NCI-H226 (cell line): ENCODE data around the gene ZNF33A.
"Not testable (repeated sequence)": the region's sequence is repeated elsewhere in the genome, so short reads cannot be mapped to it uniquely, and the experiment has no call there.

Experiments used
- DNase-seq: peaks from one replicate; pipeline ENCODE4 v3.0.0-alpha.2; 2015

Gene ZNF33A

DNA sequence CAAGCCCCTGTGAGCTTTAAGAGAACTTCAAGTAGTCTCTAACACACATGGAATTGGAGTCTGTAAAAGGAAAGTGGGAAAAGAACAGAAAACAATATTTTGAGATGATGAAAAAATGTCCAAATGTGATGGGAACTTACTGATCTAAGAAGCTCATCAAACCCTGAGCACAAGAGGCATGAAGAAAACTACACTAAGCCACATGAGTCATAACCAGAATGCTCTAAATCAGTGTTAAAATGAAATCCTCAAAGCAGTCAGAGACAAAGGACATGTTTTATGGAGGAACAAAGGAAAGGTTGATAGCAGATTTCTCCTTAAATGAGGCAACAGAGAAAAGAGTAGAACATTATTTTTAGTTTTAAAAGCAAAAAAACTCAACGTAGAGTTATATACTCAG, 37.2 kb downstream of the ZNF33A start:
- DNase-seq = no peak

DNA sequence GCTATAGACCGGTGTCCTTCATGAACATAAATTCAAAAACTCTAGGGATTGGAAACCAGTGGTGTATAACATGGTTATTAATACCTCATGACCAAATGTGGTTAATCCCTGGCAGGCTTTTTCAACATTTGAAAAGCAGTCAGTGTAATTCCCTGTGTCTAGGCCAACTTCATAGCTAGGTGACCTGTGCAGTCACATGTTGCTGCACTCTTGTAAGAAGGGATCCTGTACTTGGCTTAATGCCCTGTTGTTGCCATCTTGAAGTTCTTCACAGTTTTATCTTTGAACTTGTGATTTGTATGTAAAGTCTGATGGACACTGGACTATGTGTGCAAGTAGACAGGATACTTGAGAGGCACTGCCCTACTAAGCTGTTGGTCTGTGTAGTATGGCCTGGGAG, 39.7 kb downstream of the ZNF33A start:
- DNase-seq = no peak

DNA sequence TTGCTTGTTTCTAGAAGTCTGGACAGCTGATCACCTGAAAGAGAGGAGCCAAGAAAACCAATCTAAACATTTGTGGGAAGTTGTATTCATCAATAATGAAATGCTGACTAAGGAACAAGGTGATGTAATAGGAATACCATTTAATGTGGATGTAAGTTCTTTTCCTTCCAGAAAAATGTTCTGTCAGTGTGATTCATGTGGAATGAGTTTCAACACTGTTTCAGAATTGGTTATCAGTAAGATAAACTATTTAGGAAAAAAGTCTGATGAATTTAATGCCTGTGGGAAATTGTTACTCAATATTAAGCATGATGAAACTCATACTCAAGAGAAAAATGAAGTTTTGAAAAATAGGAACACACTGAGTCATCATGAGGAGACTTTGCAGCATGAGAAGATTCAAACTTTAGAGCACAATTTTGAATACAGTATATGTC, 43.9 kb downstream of the ZNF33A start:
- DNase-seq = peak; percentile 88

DNA sequence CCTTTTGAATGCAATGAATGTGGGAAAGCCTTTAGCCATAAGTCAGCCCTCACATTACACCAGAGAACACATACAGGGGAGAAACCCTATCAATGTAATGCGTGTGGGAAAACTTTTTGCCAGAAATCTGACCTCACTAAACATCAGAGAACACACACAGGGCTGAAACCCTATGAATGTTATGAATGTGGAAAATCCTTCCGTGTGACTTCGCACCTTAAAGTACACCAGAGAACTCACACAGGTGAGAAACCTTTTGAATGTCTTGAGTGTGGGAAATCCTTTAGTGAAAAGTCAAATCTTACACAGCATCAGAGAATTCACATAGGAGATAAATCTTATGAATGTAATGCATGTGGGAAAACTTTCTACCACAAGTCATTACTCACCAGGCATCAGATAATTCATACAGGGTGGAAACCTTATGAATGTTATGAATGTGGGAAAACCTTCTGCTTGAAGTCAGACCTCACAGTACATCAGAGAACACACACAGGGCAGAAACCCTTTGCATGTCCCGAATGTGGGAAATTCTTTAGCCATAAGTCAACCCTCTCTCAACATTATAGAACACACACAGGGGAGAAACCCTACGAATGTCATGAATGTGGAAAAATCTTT, 44.9 kb downstream of the ZNF33A start:
- not testable (repeated sequence) for DNase-seq

DNA sequence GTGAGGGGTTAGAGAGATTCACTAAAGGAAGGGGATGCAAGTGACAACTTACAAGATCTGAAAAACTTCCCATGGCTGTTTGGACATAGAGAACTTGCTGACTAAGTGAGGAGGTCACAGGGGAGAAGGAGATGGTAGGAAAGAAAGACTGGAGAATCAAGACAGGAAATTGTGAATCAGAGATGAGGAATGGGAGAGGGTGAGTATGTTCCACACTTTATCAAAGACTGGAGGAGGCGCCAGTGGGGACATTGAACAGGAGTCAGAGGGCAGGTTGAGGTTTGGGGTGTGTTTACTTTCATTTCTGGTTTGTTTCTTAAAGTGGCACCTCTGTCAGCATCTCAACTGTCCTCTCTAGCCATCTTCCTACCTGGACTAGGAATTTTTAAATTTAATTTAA, 59.2 kb downstream of the ZNF33A start:
- peak; percentile 67 for DNase-seq

DNA sequence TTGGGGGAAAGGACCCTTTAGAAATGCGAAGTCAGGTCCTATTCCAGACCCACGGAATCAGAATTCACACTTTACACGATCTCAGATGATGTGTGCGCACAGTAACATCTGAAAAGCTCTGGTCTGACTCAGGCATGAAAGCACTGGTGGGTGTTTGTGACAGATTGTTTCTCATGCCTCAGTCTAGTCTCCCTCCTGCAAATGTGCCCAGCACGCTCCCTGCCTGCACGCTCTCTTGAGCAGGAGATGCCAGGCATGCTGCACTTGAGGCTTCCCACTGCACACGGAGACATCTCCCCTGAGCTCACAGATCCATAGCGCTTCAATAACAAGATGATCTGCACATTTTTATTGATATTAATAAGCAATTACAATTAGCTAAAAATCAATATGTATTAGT, 60.0 kb downstream of the ZNF33A start:
- no peak for DNase-seq

DNA sequence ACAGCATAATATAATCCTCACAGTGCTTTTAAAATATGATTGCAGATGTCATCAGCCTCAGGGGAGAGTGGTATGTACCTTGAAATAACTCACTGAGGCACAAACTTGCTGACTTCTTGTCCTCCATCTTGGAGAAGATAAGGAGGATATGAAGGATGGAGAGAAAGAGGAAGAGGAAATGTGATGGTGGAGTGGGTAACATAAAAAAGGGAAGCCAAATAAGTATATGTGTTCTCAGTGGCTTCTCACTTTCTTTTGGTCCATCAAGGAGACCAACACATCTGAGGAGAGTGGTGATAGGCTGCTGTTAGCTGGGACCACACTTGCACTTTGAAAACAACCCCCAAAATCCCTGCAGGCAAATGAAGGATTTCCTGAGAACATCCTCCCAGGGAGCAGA, 62.1 kb downstream of the ZNF33A start:
- no peak for DNase-seq

DNA sequence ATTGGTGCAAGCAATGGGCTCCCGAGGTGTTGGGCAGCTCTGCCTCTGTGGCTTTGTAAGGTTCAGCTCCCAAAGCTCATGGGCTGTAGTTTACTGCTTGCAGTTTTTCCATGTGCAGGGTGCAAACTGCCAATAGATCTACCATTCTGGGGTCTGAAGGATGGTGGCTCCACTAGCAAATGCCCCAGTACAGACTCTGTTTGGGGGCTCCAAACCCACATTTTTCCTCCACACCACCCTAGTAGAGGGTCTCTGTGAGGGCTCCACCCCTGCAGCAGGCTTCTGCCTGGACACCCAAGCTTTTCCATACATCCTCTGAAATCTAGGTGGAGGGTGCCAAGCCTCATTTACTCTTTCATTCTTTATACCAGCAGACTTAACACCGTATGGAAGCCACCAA, 66.2 kb downstream of the ZNF33A start:
- DNase-seq = no peak

DNA sequence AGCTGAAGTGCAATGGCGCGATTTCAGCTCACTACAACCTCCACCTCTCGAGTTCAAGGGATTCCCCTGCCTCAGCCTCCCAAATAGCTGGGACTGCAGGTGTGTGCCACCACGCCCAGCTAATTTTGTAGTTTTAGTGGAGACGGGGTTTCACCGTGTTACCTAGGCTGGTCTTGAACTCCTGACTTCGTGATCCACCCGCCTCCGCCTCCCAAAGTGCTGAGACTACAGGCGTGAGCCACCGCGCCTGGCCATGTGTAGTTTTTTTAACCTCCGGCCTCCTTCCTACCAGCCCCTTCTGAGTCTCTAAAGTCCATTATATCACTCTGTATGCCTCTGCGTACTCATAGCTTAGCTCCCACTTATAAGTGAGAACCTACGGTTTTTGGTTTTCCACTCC, 82.8 kb downstream of the ZNF33A start:
- not testable (repeated sequence) for DNase-seq

DNA sequence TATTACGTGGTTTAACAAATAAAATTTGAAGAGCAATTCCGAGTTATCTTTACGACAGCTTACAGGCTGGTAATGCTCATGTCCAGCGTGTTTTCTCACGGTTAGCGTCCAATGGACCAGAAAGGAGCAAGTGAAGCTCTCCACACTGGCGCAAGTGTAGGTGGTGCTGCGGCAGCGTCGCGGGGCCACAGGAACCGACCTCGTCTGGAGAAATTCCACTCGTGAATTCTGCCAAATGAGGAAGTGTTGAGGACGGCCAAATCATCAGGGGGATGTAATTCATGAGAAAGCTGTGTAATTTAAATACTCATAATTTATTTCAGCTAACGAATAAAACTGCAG, 83.3 kb downstream of the ZNF33A start:
- no peak for DNase-seq

DNA sequence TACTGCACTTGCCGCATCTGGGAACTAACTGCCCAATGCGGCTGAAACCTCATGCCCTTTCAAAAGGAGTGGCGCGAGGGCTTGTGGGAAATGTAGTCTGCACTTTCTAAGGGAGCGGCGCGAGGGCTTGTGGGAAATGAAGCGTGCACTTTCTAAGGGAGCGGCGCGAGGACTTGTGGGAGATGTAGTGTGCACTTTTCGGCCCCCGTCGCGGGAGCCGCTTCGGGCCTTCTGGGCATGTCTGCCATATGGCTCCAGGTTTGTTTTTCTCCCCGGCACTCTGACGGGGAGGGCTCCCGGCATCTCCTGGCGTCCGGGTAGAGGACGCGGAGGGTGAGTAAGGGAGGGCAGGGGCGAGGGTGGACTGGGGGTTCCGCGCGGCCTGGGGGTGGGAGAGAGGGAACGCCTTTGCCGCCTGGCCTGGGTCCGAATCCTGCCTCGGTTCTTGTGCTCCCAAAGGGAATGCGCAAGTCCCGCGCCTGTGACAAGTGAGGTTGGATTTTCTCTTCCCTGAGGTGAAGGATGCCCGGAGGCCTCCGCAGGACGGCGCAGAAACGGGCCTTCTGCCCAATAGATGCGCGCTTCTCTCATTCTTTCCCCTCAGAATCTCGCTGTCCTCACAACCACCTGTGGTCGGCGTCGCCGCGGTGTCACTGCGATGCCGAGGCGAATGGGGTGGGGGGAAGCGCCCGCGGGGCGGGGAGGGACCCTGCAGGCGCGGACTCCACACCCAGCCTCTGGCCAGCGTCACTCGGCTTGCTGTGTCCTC, 83.9 kb downstream of the ZNF33A start, which contains the start of gene ZNF37A:
Gene ZNF37A (plus strand): TSS at position 180 of the 769 bp plus-strand sequence. CDS start 2,281 bp downstream, outside the sequence.
- peak; percentile 96 for DNase-seq

DNA sequence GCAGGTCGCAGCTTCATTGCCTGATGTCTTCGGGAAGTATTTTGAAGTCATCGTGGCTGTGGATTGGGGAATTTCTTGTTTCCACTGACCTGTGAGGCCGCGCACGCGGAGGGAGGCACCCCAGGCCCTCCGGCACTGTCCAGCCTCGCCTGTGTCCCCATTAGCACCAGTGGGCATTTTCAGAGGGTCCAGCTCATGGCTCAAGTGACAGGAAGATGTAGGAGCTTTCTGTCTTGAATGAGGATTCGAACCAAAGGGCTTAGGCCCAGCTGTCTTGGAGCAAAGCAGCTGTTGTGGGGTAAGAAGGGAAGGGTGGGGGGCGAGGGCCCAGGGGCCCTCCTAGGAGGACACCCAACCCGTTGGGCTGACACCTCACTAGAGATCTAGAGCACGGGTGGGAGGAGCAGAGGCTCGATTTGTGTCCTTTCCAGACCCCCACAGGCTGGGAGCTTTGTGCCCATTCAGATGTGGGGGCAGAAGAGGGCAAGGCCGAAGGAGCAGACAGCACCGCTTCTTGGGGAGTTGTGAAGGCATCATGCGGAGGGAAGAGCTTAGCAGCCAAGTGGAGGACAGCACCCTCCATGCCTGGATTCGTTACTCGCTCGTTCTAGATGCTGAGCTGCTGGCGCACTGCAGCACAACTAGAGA, 84.6 kb downstream of the ZNF33A start:
- no peak for DNase-seq

DNA sequence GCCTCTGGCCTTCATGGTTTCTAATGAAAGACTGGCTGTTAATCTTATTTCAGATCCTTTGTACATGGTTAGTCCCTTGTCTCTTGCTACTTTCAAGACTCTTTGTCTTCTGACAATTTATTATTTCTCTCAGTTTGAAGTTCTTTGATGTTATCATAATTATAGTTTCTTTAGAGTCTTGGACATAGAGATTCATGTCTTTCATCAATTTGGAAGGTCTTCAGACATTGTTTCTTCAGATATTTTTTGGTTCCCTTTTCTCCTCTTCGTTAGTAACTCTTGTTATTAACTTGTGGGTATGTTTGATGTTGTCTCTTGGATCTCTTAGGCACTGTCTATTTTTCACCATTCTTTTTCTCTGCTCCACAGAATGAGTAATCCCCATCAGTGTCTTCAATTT, 92.4 kb downstream of the ZNF33A start:
- no peak for DNase-seq

DNA sequence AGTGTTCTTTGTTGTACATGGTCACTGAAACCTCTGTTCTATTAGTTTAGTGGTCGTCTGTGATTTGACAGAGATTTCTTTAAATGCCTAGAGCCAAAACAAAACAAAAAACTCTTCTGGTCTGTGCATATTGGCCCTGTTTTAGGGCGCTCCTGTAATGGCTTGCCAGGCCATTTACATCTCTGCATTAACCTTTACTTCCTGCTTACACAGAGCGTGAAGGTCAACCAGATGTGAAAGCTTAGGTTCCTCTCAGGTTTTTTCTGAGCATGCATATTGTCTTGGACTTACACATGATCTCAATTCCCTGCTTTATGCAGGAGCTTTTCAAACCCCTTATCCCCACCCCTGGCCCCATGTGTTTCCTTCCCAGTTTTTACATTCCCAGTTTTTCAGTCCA, 93.3 kb downstream of the ZNF33A start:
- DNase-seq = no peak

DNA sequence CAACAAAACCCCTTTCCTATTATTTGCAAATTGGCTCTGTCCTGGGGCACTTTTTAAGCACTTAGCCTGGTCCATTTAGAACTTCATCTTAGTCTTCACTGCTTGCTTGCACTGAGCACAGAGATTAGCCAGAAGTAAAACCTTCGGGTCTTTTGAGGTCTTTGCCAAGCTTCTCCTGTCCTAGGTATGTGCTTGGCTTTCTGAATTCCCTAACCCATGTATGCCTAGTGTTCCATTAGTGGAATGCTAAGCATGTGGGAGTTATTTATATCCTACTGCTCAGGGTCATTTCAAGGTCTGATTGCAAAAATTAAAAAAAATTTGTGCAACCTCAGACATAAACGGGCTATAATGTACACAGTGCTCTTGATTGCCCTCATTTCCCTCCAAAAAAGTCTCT, 101.7 kb downstream of the ZNF33A start:
- no peak for DNase-seq
